WTC11 (cell line): ENCODE results near the gene ADGRB3. TPM values are rescaled to one million over a fixed set of nuclear protein-coding genes. Genes with fewer than 3 reads are reported as not detected.

ENCODE experiments used
- ATAC-seq: fragments of 200-7000 bp; cut with Tn5 transposase; 2 replicates; pipeline ENCODE4 v1.10.0; 2021; ENCODE audit warnings: mild to moderate bottlenecking, moderate library complexity
- CTCF ChIA-PET: fragments of 300-600 bp; sonication (Branson Sonifier 250); formaldehyde crosslinking; loops from one replicate; lab custom pipeline; 2021; ENCODE audit warnings: antibody characterized with exemption; lab: Charles Lee
- POLR2A ChIA-PET: fragments of 350-600 bp; sonication (Branson Sonifier 250); formaldehyde crosslinking; loops from one replicate; lab custom pipeline; 2021; ENCODE audit warnings: antibody characterized with exemption; lab: Charles Lee
- DNase-seq: peaks from one replicate; pipeline ENCODE4 v3.0.0; 2021; ENCODE audit warnings: low spot score
- H3K27ac Mint-ChIP-seq: 2 replicates; pipeline ENCODE4 v1.8.0; 2021; ENCODE audit warnings: mixed read lengths
- H3K27me3 Mint-ChIP-seq: 2 replicates; pipeline ENCODE4 v1.8.0; 2021; ENCODE audit warnings: low read depth, mild to moderate bottlenecking, moderate library complexity, mixed read lengths
- H3K36me3 Mint-ChIP-seq: 2 replicates; pipeline ENCODE4 v1.8.0; 2021; ENCODE audit warnings: mixed read lengths
- H3K4me1 Mint-ChIP-seq: 2 replicates; pipeline ENCODE4 v1.8.0; 2022; ENCODE audit warnings: mixed read lengths
- H3K4me3 Mint-ChIP-seq: 2 replicates; pipeline ENCODE4 v1.8.0; 2021; ENCODE audit warnings: mild to moderate bottlenecking, moderate library complexity, mixed read lengths
- H3K9me3 Mint-ChIP-seq: 2 replicates; pipeline ENCODE4 v1.8.0; 2021; ENCODE audit warnings: mixed read lengths
- AFF4 ChIP-seq: sonication (generic); formaldehyde crosslinking; IDR thresholded peaks from 2 replicates; pipeline ENCODE4 v1.8.1; 2023; ENCODE audit warnings: mild to moderate bottlenecking, missing genetic modification reagents, borderline replicate concordance
- CREB1 ChIP-seq: sonication (generic); formaldehyde crosslinking; IDR thresholded peaks from 2 replicates; pipeline ENCODE4 v1.8.0; 2023; ENCODE audit warnings: mild to moderate bottlenecking, missing genetic modification reagents
- E2F5 ChIP-seq: sonication (generic); formaldehyde crosslinking; IDR thresholded peaks from 2 replicates; pipeline ENCODE4 v1.8.1; 2022; ENCODE audit warnings: mild to moderate bottlenecking, moderate library complexity, missing genetic modification reagents
- ETV6 ChIP-seq: sonication (generic); formaldehyde crosslinking; IDR thresholded peaks from 2 replicates; pipeline ENCODE4 v1.8.1; 2022; ENCODE audit warnings: mild to moderate bottlenecking, missing genetic modification reagents
- FOXP1 ChIP-seq: sonication (generic); formaldehyde crosslinking; IDR thresholded peaks from 2 replicates; pipeline ENCODE4 v1.8.0; 2022; ENCODE audit warnings: missing genetic modification reagents, mild to moderate bottlenecking, moderate library complexity, borderline replicate concordance
- FOXP4 ChIP-seq: sonication (generic); formaldehyde crosslinking; IDR thresholded peaks from 2 replicates; pipeline ENCODE4 v1.8.0; 2022; ENCODE audit warnings: mild to moderate bottlenecking, missing genetic modification reagents
- GABPB1 ChIP-seq: sonication (generic); formaldehyde crosslinking; IDR thresholded peaks from 2 replicates; pipeline ENCODE4 v1.8.1; 2023; ENCODE audit warnings: mild to moderate bottlenecking, missing genetic modification reagents
- HMGA2 ChIP-seq: fragments of 250-450 bp; sonication (Bioruptor Pico); IDR thresholded peaks from 2 replicates; pipeline ENCODE4 v1.4.0; 2021; ENCODE audit warnings: mild to moderate bottlenecking, moderate library complexity
- MLX ChIP-seq: sonication (generic); formaldehyde crosslinking; IDR thresholded peaks from 2 replicates; pipeline ENCODE4 v1.8.1; 2023; ENCODE audit warnings: mild to moderate bottlenecking, missing genetic modification reagents, moderate library complexity
- NR2C2 ChIP-seq: sonication (generic); formaldehyde crosslinking; IDR thresholded peaks from 2 replicates; pipeline ENCODE4 v1.8.0; 2022; ENCODE audit warnings: mild to moderate bottlenecking, missing genetic modification reagents
- NR3C1 ChIP-seq: sonication (generic); formaldehyde crosslinking; conservative IDR thresholded peaks from 2 replicates; pipeline ENCODE4 v1.8.1; 2023; ENCODE audit warnings: low read depth, mild to moderate bottlenecking, missing genetic modification reagents
- SMAD4 ChIP-seq: sonication (generic); formaldehyde crosslinking; IDR thresholded peaks from 2 replicates; pipeline ENCODE4 v1.8.0; 2022; ENCODE audit warnings: mild to moderate bottlenecking, missing genetic modification reagents
- TCF7 ChIP-seq: sonication (generic); formaldehyde crosslinking; IDR thresholded peaks from 2 replicates; pipeline ENCODE4 v1.8.0; 2022; ENCODE audit warnings: mild to moderate bottlenecking, low read depth, missing genetic modification reagents, moderate library complexity
- TEAD4 ChIP-seq: sonication (generic); formaldehyde crosslinking; IDR thresholded peaks from 2 replicates; pipeline ENCODE4 v1.8.0; 2022; ENCODE audit warnings: mild to moderate bottlenecking, missing genetic modification reagents
- TP53 ChIP-seq: sonication (generic); formaldehyde crosslinking; IDR thresholded peaks from 2 replicates; pipeline ENCODE4 v1.8.1; 2023; ENCODE audit warnings: mild to moderate bottlenecking, missing genetic modification reagents
- ZBTB21 ChIP-seq: sonication (generic); formaldehyde crosslinking; IDR thresholded peaks from 2 replicates; pipeline ENCODE4 v1.8.1; 2023; ENCODE audit warnings: mild to moderate bottlenecking, missing genetic modification reagents, borderline replicate concordance
- ZNF138 ChIP-seq: sonication (generic); formaldehyde crosslinking; conservative IDR thresholded peaks from 2 replicates; pipeline ENCODE4 v1.8.1; 2022; ENCODE audit warnings: mild to moderate bottlenecking, moderate library complexity, missing genetic modification reagents
- ZNF219 ChIP-seq: sonication (generic); formaldehyde crosslinking; IDR thresholded peaks from 2 replicates; pipeline ENCODE4 v1.8.0; 2023; ENCODE audit warnings: missing genetic modification reagents, mild to moderate bottlenecking, borderline replicate concordance
- ZNF232 ChIP-seq: sonication (generic); formaldehyde crosslinking; IDR thresholded peaks from 2 replicates; pipeline ENCODE4 v1.8.0; 2022; ENCODE audit warnings: mild to moderate bottlenecking, missing genetic modification reagents
- ZNF263 ChIP-seq: sonication (generic); formaldehyde crosslinking; IDR thresholded peaks from 2 replicates; pipeline ENCODE4 v1.8.1; 2022; ENCODE audit warnings: low read depth, mild to moderate bottlenecking, moderate library complexity, missing genetic modification reagents
- ZNF416 ChIP-seq: fragments of 250-450 bp; sonication (Bioruptor Pico); IDR thresholded peaks from 2 replicates; pipeline ENCODE4 v1.9.0; 2021; ENCODE audit warnings: mild to moderate bottlenecking, inconsistent platforms
- ZNF423 ChIP-seq: fragments of 250-450 bp; sonication (Bioruptor Pico); IDR thresholded peaks from 2 replicates; pipeline ENCODE4 v2.1.2; 2022; ENCODE audit warnings: mild to moderate bottlenecking, moderate library complexity
- total RNA-seq: library from RNA; stranded (reverse); gene quantifications from 3 replicates; pipeline ENCODE4 v1.2.3, GENCODE V29; 2021

The ADGRB3 gene
- total RNA-seq, 1 experiment from 2014 or later: 1.9 TPM

GRCh38 chr6:68719761-68720160 is 84.7 kb downstream of the ADGRB3 start (continued):
- TF ChIP-seq TCF7 (CRISPR knock-in tag): no peak
- TF ChIP-seq ETV6 (CRISPR knock-in tag): no peak

GRCh38 chr6:68722891-68723527 is 87.9 kb downstream of the ADGRB3 start:
- no peak overlapping the region for H3K4me3 Mint-ChIP-seq
- no peaks in the 10 kb centered on the region for H3K4me1 Mint-ChIP-seq
- CTCF ChIA-PET: interaction anchor here (0.6 kb wide), 1 partner anchor 645 kb away, joined by 3 read pairs; no protein-coding TSS in a partner anchor
- DNase-seq (no peak), ATAC-seq (no peak)
- peaks cover 3% of the 10 kb centered on the region for H3K9me3 Mint-ChIP-seq
- no peaks in the 10 kb centered on the region for H3K27me3 Mint-ChIP-seq
- TF ChIP-seq TP53 (no peak), ZNF219 (CRISPR knock-in tag) (no peak), MLX (no peak), ZNF423 (CRISPR knock-in tag) (no peak), NR3C1 (CRISPR knock-in tag) (no peak), CREB1 (CRISPR knock-in tag) (no peak), FOXP1 (CRISPR knock-in tag) (no peak), HMGA2 (CRISPR knock-in tag) (no peak), ZNF138 (CRISPR knock-in tag) (no peak), FOXP4 (CRISPR knock-in tag) (no peak), ZNF263 (CRISPR knock-in tag) (no peak), E2F5 (CRISPR knock-in tag) (no peak), ZBTB21 (CRISPR knock-in tag) (no peak), GABPB1 (CRISPR knock-in tag) (no peak), TEAD4 (CRISPR knock-in tag) (no peak), AFF4 (CRISPR knock-in tag) (no peak), ZNF232 (no peak), SMAD4 (CRISPR knock-in tag) (no peak), NR2C2 (CRISPR knock-in tag) (no peak), ZNF416 (CRISPR knock-in tag) (no peak)
- H3K27ac Mint-ChIP-seq: no peak overlapping the region
- no peaks in the 10 kb centered on the region for H3K36me3 Mint-ChIP-seq
- POLR2A ChIA-PET: no interaction called here
